SU-DHL-6 (cell line): ENCODE measurements around the gene SLC19A2.

Source experiments
- H2AFZ ChIP-seq: fragments of 200-600 bp; sonication (generic); 2 replicates; pipeline ENCODE4 v1.6.1; 2014; ENCODE audit warnings: low read depth, mild to moderate bottlenecking, moderate library complexity, mixed read lengths, antibody characterized with exemption, low read length; ENCODE audit not compliant: severe bottlenecking
- H3F3A ChIP-seq: fragments of 200-600 bp; shearing (Covaris generic); 2 replicates; pipeline ENCODE4 v1.6.0; 2016; ENCODE audit warnings: antibody characterized with exemption, mild to moderate bottlenecking; ENCODE audit not compliant: insufficient read depth
- H3K27ac ChIP-seq: fragments of 200-600 bp; sonication (generic); 2 replicates; pipeline ENCODE4 v1.5.1; 2016; ENCODE audit warnings: low read depth, mild to moderate bottlenecking, low read length, moderate library complexity, mixed read lengths
- H3K27me3 ChIP-seq: fragments of 200-600 bp; sonication (generic), shearing (Covaris generic); 2 replicates; pipeline ENCODE4 v1.6.0; 2014; ENCODE audit warnings: mild to moderate bottlenecking, low read length
- H3K36me3 ChIP-seq: fragments of 200-600 bp; sonication (generic); 2 replicates; pipeline ENCODE4 v1.6.1; 2014; ENCODE audit warnings: mild to moderate bottlenecking, low read length, mixed read lengths
- H3K4me2 ChIP-seq: fragments of 300-600, 200-600 bp; shearing (Covaris generic), sonication (generic); 2 replicates; pipeline ENCODE4 v1.6.0; 2014; ENCODE audit warnings: low read length, low read depth, mild to moderate bottlenecking; ENCODE audit not compliant: poor library complexity, severe bottlenecking
- H3K4me3 ChIP-seq: fragments of 200-600 bp; sonication (generic); 2 replicates; pipeline ENCODE4 v1.5.1; 2014; ENCODE audit warnings: antibody characterized with exemption, low read length, mild to moderate bottlenecking, mixed read lengths; ENCODE audit not compliant: insufficient read depth, poor library complexity, severe bottlenecking
- H3K79me2 ChIP-seq: fragments of 200-600 bp; sonication (generic); 2 replicates; pipeline ENCODE4 v1.6.1; 2014; ENCODE audit warnings: mild to moderate bottlenecking, low read length, moderate library complexity; ENCODE audit not compliant: insufficient read depth
- H3K9ac ChIP-seq: fragments of 200-600 bp; sonication (generic); 2 replicates; pipeline ENCODE4 v1.7.0; 2014; ENCODE audit warnings: mild to moderate bottlenecking, low read length
- H3K9me2 ChIP-seq: fragments of 200-600 bp; sonication (generic); replicated peaks from 2 replicates; pipeline ENCODE4 v1.6.1; 2014; ENCODE audit warnings: low read length; ENCODE audit not compliant: insufficient read depth
- H3K9me3 ChIP-seq: fragments of 200-600 bp; sonication (generic); 2 replicates; pipeline ENCODE4 v1.6.1; 2014; ENCODE audit warnings: low read length, mixed read lengths; ENCODE audit not compliant: insufficient read depth
- H4K20me1 ChIP-seq: fragments of 200-600 bp; sonication (generic); 2 replicates; pipeline ENCODE4 v1.6.1; 2014; ENCODE audit warnings: low read depth, mild to moderate bottlenecking, antibody characterized with exemption, low read length, moderate library complexity, mixed read lengths
- CTCF ChIP-seq: fragments of 200-600 bp; sonication (generic); IDR thresholded peaks from one replicate; pipeline ENCODE4 v1.5.1; 2017; ENCODE audit warnings: antibody characterized with exemption, mild to moderate bottlenecking, low read length, moderate library complexity; ENCODE audit not compliant: insufficient read depth, poor library complexity, severe bottlenecking
- EZH2phosphoT487 ChIP-seq: fragments of 200-600 bp; sonication (generic), shearing (Covaris generic); conservative IDR thresholded peaks from 2 replicates; pipeline ENCODE4 v1.6.1; 2018; ENCODE audit warnings: mild to moderate bottlenecking, antibody characterized with exemption, low read length, moderate library complexity, mixed read lengths

Gene SLC19A2

GRCh38 chr1:169479363-169480066 lies 6.2 kb downstream of the SLC19A2 start:
- Histone ChIP-seq H3K27me3 (no peaks in the 10 kb centered on the region), H3K4me2 (no peak overlapping the region), H3K36me3 (no peaks in the 10 kb centered on the region), H3K79me2 (peaks cover 14% of the 10 kb centered on the region), H3K9me2 (no peaks in the 10 kb centered on the region), H3K9me3 (no peaks in the 10 kb centered on the region), H3F3A (no peaks in the 10 kb centered on the region), H3K27ac (no peak overlapping the region), H4K20me1 (peaks cover 10% of the 10 kb centered on the region; the same call in 1 of the 2 replicates), H2AFZ (no peak overlapping the region), H3K4me3 (no peak overlapping the region), H3K9ac (no peak overlapping the region)
- TF ChIP-seq EZH2phosphoT487 = no peak
- no peak for TF ChIP-seq CTCF

GRCh38 chr1:169478094-169478672 lies 7.6 kb downstream of the SLC19A2 start:
- H3F3A ChIP-seq = no peaks in the 10 kb centered on the region
- TF ChIP-seq EZH2phosphoT487 (no peak), CTCF (no peak)
- peaks cover 10% of the 10 kb centered on the region; the same call in 1 of the 2 replicates for H3K79me2 ChIP-seq

GRCh38 chr1:169475806-169476387 lies 9.8 kb downstream of the SLC19A2 start:
- peaks cover 5% of the 10 kb centered on the region; the same call in 1 of the 2 replicates for H4K20me1 ChIP-seq

More at GRCh38 chr1:169478094-169478672, 7.6 kb downstream of the SLC19A2 start:
- Histone ChIP-seq H3K4me3 (no peak overlapping the region), H3K27ac (no peak overlapping the region), H2AFZ (no peak overlapping the region), H3K9me2 (no peaks in the 10 kb centered on the region), H3K27me3 (no peaks in the 10 kb centered on the region), H3K9ac (no peak overlapping the region), H3K36me3 (no peaks in the 10 kb centered on the region), H4K20me1 (peaks cover 5% of the 10 kb centered on the region; the same call in 1 of the 2 replicates), H3K4me2 (no peak overlapping the region), H3K9me3 (no peaks in the 10 kb centered on the region)

More at GRCh38 chr1:169475806-169476387, 9.8 kb downstream of the SLC19A2 start:
- Histone ChIP-seq H3K27ac (no peak overlapping the region), H2AFZ (no peak overlapping the region), H3K36me3 (no peaks in the 10 kb centered on the region), H3K79me2 (peaks cover 10% of the 10 kb centered on the region; the same call in 1 of the 2 replicates), H3F3A (no peaks in the 10 kb centered on the region), H3K27me3 (no peaks in the 10 kb centered on the region), H3K4me3 (no peak overlapping the region), H3K9ac (no peak overlapping the region), H3K4me2 (no peak overlapping the region), H3K9me3 (no peaks in the 10 kb centered on the region), H3K9me2 (no peaks in the 10 kb centered on the region)
- no peak for TF ChIP-seq EZH2phosphoT487
- TF ChIP-seq CTCF = no peak
